ENCODE data around the gene DCAF17.
"Not testable (repeated sequence)": the region's sequence is repeated elsewhere in the genome, so short reads cannot be mapped to it uniquely, and the experiment has no call there.

GRCh38 chr2:171497664-171498063, 63.6 kb downstream of the DCAF17 start:
- TF ChIP-seq, protein P1, sequence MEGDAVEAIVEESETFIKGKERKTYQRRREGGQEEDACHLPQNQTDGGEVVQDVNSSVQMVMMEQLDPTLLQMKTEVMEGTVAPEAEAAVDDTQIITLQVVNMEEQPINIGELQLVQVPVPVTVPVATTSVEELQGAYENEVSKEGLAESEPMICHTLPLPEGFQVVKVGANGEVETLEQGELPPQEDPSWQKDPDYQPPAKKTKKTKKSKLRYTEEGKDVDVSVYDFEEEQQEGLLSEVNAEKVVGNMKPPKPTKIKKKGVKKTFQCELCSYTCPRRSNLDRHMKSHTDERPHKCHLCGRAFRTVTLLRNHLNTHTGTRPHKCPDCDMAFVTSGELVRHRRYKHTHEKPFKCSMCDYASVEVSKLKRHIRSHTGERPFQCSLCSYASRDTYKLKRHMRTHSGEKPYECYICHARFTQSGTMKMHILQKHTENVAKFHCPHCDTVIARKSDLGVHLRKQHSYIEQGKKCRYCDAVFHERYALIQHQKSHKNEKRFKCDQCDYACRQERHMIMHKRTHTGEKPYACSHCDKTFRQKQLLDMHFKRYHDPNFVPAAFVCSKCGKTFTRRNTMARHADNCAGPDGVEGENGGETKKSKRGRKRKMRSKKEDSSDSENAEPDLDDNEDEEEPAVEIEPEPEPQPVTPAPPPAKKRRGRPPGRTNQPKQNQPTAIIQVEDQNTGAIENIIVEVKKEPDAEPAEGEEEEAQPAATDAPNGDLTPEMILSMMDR (IDR thresholded peaks at IDR 0.05), result not testable (repeated sequence)
- TF ChIP-seq POLR2A (IDR thresholded peaks at IDR 0.05), result not testable (repeated sequence)
